Trophoblast cell (in vitro differentiated cells and primary cell): Measurements from ENCODE around the gene JAZF1.

Experiments
- DNase-seq, 2 donors: peaks; one replicate each; pipeline ENCODE4 v3.0.0-alpha.2; 2016
- H2AFZ ChIP-seq: 2 replicates; pipeline ENCODE4 v1.6.1; 2013; ENCODE audit warnings: low read length, moderate library complexity, mild to moderate bottlenecking; ENCODE audit not compliant: insufficient read depth, poor library complexity
- H2AK5ac ChIP-seq: 2 replicates; pipeline ENCODE4 v1.6.1; 2013; ENCODE audit warnings: mild to moderate bottlenecking, low read length
- H2BK120ac ChIP-seq: 2 replicates; pipeline ENCODE4 v1.6.1; 2013; ENCODE audit warnings: low read length, mild to moderate bottlenecking, moderate library complexity; ENCODE audit not compliant: insufficient read depth, poor library complexity
- H2BK12ac ChIP-seq: 2 replicates; pipeline ENCODE4 v1.6.1; 2013; ENCODE audit warnings: mild to moderate bottlenecking, low read length, moderate library complexity
- H2BK5ac ChIP-seq: 2 replicates; pipeline ENCODE4 v1.6.1; 2013; ENCODE audit warnings: low read length, low read depth, moderate library complexity, mild to moderate bottlenecking; ENCODE audit not compliant: poor library complexity
- H3K14ac ChIP-seq: 2 replicates; pipeline ENCODE4 v1.6.1; 2013; ENCODE audit warnings: mild to moderate bottlenecking, low read length
- H3K18ac ChIP-seq: 2 replicates; pipeline ENCODE4 v1.6.1; 2013; ENCODE audit warnings: mild to moderate bottlenecking, low read length
- H3K23ac ChIP-seq: 2 replicates; pipeline ENCODE4 v1.6.1; 2013; ENCODE audit warnings: low read length
- H3K27ac ChIP-seq: 2 replicates; pipeline ENCODE4 v1.5.1; 2013; ENCODE audit warnings: low read depth, mild to moderate bottlenecking, inconsistent platforms, low read length, moderate library complexity
- H3K27me3 ChIP-seq: 2 replicates; pipeline ENCODE4 v1.6.1; 2013; ENCODE audit warnings: inconsistent platforms, mild to moderate bottlenecking, low read length, moderate library complexity; ENCODE audit not compliant: insufficient read depth
- H3K36me3 ChIP-seq, 2 experiments: 1 replicate in 1 of 2; 2 replicates in 1 of 2; pipeline ENCODE4 v1.6.1; 2013; ENCODE audit warnings: low read length in 2 of 2, mild to moderate bottlenecking in 2 of 2, moderate library complexity in 1 of 2; ENCODE audit not compliant: insufficient read depth in 2 of 2, control insufficient read depth in 1 of 2
- H3K4ac ChIP-seq: 2 replicates; pipeline ENCODE4 v1.6.1; 2013; ENCODE audit warnings: low read depth, mild to moderate bottlenecking, low read length, moderate library complexity
- H3K4me1 ChIP-seq, 2 experiments: 1 replicate in 1 of 2; 2 replicates in 1 of 2; pipeline ENCODE4 v1.6.1; 2013; ENCODE audit warnings: low read length in 2 of 2, mild to moderate bottlenecking in 2 of 2, moderate library complexity in 1 of 2; ENCODE audit not compliant: insufficient read depth in 2 of 2, control insufficient read depth in 1 of 2
- H3K4me2 ChIP-seq: 2 replicates; pipeline ENCODE4 v1.6.1; 2013; ENCODE audit warnings: inconsistent platforms, mild to moderate bottlenecking, low read length, moderate library complexity
- H3K4me3 ChIP-seq: 2 replicates; pipeline ENCODE4 v1.5.1; 2013; ENCODE audit warnings: mild to moderate bottlenecking, low read depth, low read length, inconsistent platforms
- H3K79me1 ChIP-seq: one replicate; pipeline ENCODE4 v1.6.1; 2013; ENCODE audit warnings: low read length
- H3K79me2 ChIP-seq: 2 replicates; pipeline ENCODE4 v1.6.1; 2013; ENCODE audit warnings: low read length, mild to moderate bottlenecking; ENCODE audit not compliant: control insufficient read depth, insufficient read depth, poor library complexity
- H3K9ac ChIP-seq: 2 replicates; pipeline ENCODE4 v1.6.1; 2013; ENCODE audit warnings: mild to moderate bottlenecking, low read length
- H3K9me3 ChIP-seq: 2 replicates; pipeline ENCODE4 v1.6.1; 2013; ENCODE audit warnings: low read depth, mild to moderate bottlenecking, control low read depth, inconsistent platforms, low read length; ENCODE audit not compliant: insufficient read depth
- H4K12ac ChIP-seq: 2 replicates; pipeline ENCODE4 v1.6.1; 2013; ENCODE audit warnings: low read depth, mild to moderate bottlenecking, low read length, moderate library complexity
- H4K8ac ChIP-seq: 2 replicates; pipeline ENCODE4 v1.6.1; 2013; ENCODE audit warnings: low read depth, mild to moderate bottlenecking, low read length, moderate library complexity
- H4K91ac ChIP-seq: one replicate; pipeline ENCODE4 v1.6.1; 2013; ENCODE audit warnings: low read depth, mild to moderate bottlenecking, low read length, moderate library complexity
- whole genome bisulfite sequencing: extraction: QIAGEN DNeasy Blood & Tissue Kit; methylation state at CpG from one replicate; pipeline ENCODE4 v1.1.7; 2013; ENCODE audit warnings: missing lambda C conversion rate; ENCODE audit not compliant: insufficient read length, insufficient coverage; ENCODE audit errors: extremely low coverage; 5-methylcytosine and 5-hydroxymethylcytosine counted together

JAZF1 gene

GRCh38 chr7:28161331-28161730 is 19.3 kb downstream of the JAZF1 start:
- Histone ChIP-seq H3K36me3 (no peaks in the 10 kb centered on the region), H3K79me2 (no peaks in the 10 kb centered on the region), H3K27me3 (no peaks in the 10 kb centered on the region), H2BK5ac (no peak overlapping the region), H3K4ac (no peak overlapping the region), H2BK12ac (no peak overlapping the region), H2BK120ac (no peak overlapping the region), H3K4me3 (no peak overlapping the region), H3K9ac (no peak overlapping the region), H3K4me2 (no peak overlapping the region), H2AK5ac (no peak overlapping the region), H3K18ac (no peak overlapping the region), H3K23ac (no peak overlapping the region), H3K14ac (no peak overlapping the region), H4K12ac (no peak overlapping the region), H3K9me3 (no peaks in the 10 kb centered on the region), H2AFZ (no peak overlapping the region), H3K79me1 (no peaks in the 10 kb centered on the region), H3K27ac (no peak overlapping the region), H4K91ac (no peak overlapping the region), H4K8ac (no peak overlapping the region), H3K4me1 (no peaks in the 10 kb centered on the region)
- no peak for DNase-seq
- WGBS: no CpG with 5 or more reads among the region's 1 CpG

DNA sequence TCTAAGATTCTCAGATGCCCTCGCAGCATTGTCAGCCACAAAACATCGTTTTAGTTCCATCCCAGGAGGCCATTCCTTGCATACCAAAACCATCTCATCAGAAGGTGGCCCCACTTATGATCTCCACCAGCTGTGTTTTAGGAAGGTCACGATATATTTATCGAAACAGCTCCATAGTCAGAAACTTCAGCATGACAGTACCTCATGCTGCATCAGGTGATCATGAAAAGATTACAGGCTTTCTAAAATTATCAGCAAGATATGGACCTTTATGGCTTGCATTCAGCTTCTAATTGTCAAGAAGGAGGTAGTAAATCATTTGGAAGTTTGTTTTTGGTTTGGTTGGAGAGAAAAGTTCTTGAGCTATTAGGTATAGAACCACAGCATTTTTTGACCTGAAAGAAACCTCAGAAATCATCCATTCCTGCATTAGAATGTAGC is 20.0 kb downstream of the JAZF1 start:
- no peak overlapping the region for H3K14ac ChIP-seq
- no peak overlapping the region for H2BK120ac ChIP-seq
- no CpG with 5 or more reads among the region's 4 CpGs for WGBS
- H4K8ac ChIP-seq: no peak overlapping the region
- no peak overlapping the region for H3K4me2 ChIP-seq
- no peaks in the 10 kb centered on the region for H3K9me3 ChIP-seq
- H3K79me2 ChIP-seq: no peaks in the 10 kb centered on the region
- H3K4me1 ChIP-seq: no peaks in the 10 kb centered on the region
- no peak overlapping the region for H3K18ac ChIP-seq
- H3K27ac ChIP-seq: no peak overlapping the region
- H2AK5ac ChIP-seq: no peak overlapping the region
- no peak overlapping the region for H3K4me3 ChIP-seq
- no peak overlapping the region for H3K23ac ChIP-seq
- H2BK5ac ChIP-seq: no peak overlapping the region
- no peak overlapping the region for H2AFZ ChIP-seq
- H3K4ac ChIP-seq: no peak overlapping the region
- H3K79me1 ChIP-seq: no peaks in the 10 kb centered on the region
- no peaks in the 10 kb centered on the region for H3K27me3 ChIP-seq
- H4K12ac ChIP-seq: no peak overlapping the region
- H3K9ac ChIP-seq: no peak overlapping the region
- H3K36me3 ChIP-seq: no peaks in the 10 kb centered on the region
- no peak overlapping the region for H4K91ac ChIP-seq
- H2BK12ac ChIP-seq: no peak overlapping the region
- DNase-seq: no peak

DNA sequence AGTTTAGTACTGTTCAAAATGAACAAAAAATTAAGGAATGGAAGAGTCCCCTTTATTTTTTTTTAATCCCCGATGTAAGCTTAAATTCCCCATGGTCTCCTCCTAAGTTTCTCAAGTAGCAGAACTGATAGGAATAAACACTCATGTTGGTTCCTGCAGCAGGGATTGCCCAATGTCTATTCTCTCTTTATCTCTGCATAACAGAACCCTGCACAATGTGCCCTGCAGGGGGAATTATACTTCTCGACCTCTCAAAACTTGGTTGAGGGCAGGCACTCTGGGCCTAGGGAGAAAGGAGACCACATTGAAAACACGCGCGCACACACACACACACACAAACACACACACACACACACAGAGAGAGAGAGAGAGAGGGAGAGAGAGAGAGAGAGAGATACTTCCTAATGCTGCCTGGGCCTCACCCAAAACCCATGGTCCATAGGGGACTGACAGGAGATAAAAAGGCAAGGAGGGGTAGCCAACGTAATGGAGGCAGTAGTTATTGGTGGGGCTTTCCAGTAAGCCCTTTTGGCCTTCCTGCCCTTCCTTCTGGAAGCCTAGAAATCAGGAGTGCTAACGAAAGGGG is 22.7 kb downstream of the JAZF1 start:
- no peak overlapping the region for H2BK120ac ChIP-seq
- no peak overlapping the region for H2BK5ac ChIP-seq
- H3K14ac ChIP-seq: no peak overlapping the region
- no peaks in the 10 kb centered on the region for H3K36me3 ChIP-seq
- H2BK12ac ChIP-seq: no peak overlapping the region
- no peaks in the 10 kb centered on the region for H3K9me3 ChIP-seq
- H3K4me3 ChIP-seq: no peak overlapping the region
- no peak overlapping the region for H2AK5ac ChIP-seq
- no peaks in the 10 kb centered on the region for H3K79me2 ChIP-seq
- whole genome bisulfite sequencing: no CpG with 5 or more reads among the region's 7 CpGs
- no peak overlapping the region for H3K23ac ChIP-seq
- H3K9ac ChIP-seq: no peak overlapping the region
- H3K4me1 ChIP-seq: no peaks in the 10 kb centered on the region
- H3K4me2 ChIP-seq: no peak overlapping the region
- H4K8ac ChIP-seq: no peak overlapping the region
- no peak for DNase-seq
- H4K91ac ChIP-seq: no peak overlapping the region
- no peak overlapping the region for H2AFZ ChIP-seq
- H3K79me1 ChIP-seq: no peaks in the 10 kb centered on the region
- no peak overlapping the region for H3K27ac ChIP-seq
- no peak overlapping the region for H3K18ac ChIP-seq
- H3K27me3 ChIP-seq: no peaks in the 10 kb centered on the region
- no peak overlapping the region for H4K12ac ChIP-seq
- no peak overlapping the region for H3K4ac ChIP-seq

GRCh38 chr7:28157076-28157745 is 23.4 kb downstream of the JAZF1 start:
- Histone ChIP-seq H2AK5ac (no peak overlapping the region), H4K91ac (no peak overlapping the region), H4K12ac (no peak overlapping the region), H3K23ac (no peak overlapping the region), H4K8ac (no peak overlapping the region), H2BK5ac (no peak overlapping the region), H3K18ac (no peak overlapping the region), H3K27ac (no peak overlapping the region), H3K79me1 (no peaks in the 10 kb centered on the region), H3K4me2 (no peak overlapping the region), H3K4ac (no peak overlapping the region), H2BK12ac (no peak overlapping the region), H3K27me3 (no peaks in the 10 kb centered on the region), H3K79me2 (no peaks in the 10 kb centered on the region), H3K9ac (no peak overlapping the region), H3K4me3 (no peak overlapping the region), H3K14ac (no peak overlapping the region), H2BK120ac (no peak overlapping the region), H2AFZ (no peak overlapping the region), H3K4me1 (no peaks in the 10 kb centered on the region), H3K9me3 (no peaks in the 10 kb centered on the region), H3K36me3 (no peaks in the 10 kb centered on the region)
- no CpG with 5 or more reads among the region's 6 CpGs for WGBS
- DNase-seq: no peak
